Smooth muscle cell (in vitro differentiated cells): ENCODE results near the gene KDSR. TPM values are rescaled to one million over a fixed set of nuclear protein-coding genes. Genes with fewer than 3 reads are reported as not detected.

Experiments
- DNase-seq: peaks from one replicate; lab custom pipeline; 2025; ENCODE audit not compliant: unreplicated experiment; lab: John Stamatoyannopoulos, UW
- H2AFZ ChIP-seq: fragments of 200-600 bp; sonication (generic); 2 replicates; pipeline ENCODE4 v1.6.0; 2016; ENCODE audit warnings: antibody characterized with exemption, low read depth, mild to moderate bottlenecking
- H3F3A ChIP-seq: fragments of 200-600 bp; sonication (generic); 2 replicates; pipeline ENCODE4 v1.6.0; 2017; ENCODE audit warnings: antibody characterized with exemption, low read depth
- H3K27ac ChIP-seq: fragments of 200-600 bp; sonication (generic); 2 replicates; pipeline ENCODE4 v1.5.1; 2016; ENCODE audit warnings: low read depth, mild to moderate bottlenecking
- H3K27me3 ChIP-seq: fragments of 200-600 bp; sonication (generic); 2 replicates; pipeline ENCODE4 v1.6.1; 2016; ENCODE audit warnings: low read depth, mild to moderate bottlenecking
- H3K36me3 ChIP-seq: fragments of 200-600 bp; sonication (generic); 2 replicates; pipeline ENCODE4 v1.5.1; 2016; ENCODE audit warnings: low read depth
- H3K4me1 ChIP-seq: fragments of 200-600 bp; sonication (generic); 2 replicates; pipeline ENCODE4 v1.5.1; 2016; ENCODE audit warnings: low read depth
- H3K4me2 ChIP-seq: fragments of 200-600 bp; sonication (generic); 2 replicates; pipeline ENCODE4 v1.6.0; 2016; ENCODE audit warnings: mild to moderate bottlenecking
- H3K4me3 ChIP-seq: fragments of 200-600 bp; sonication (generic); 2 replicates; pipeline ENCODE4 v1.5.1; 2016; ENCODE audit warnings: mild to moderate bottlenecking
- H3K79me2 ChIP-seq: fragments of 200-600 bp; sonication (generic); 2 replicates; pipeline ENCODE4 v1.6.0; 2016; ENCODE audit warnings: low read depth, mild to moderate bottlenecking
- H3K9ac ChIP-seq: fragments of 200-600 bp; sonication (generic); 2 replicates; pipeline ENCODE4 v1.6.0; 2016; ENCODE audit warnings: low read depth
- H3K9me3 ChIP-seq: fragments of 200-600 bp; sonication (generic); replicated peaks from 2 replicates; pipeline ENCODE4 v1.5.1; 2016; ENCODE audit warnings: low read depth
- H4K20me1 ChIP-seq: fragments of 200-600 bp; sonication (generic); 2 replicates; pipeline ENCODE4 v1.6.0; 2016; ENCODE audit warnings: low read depth
- CTCF ChIP-seq: fragments of 200-600 bp; sonication (generic); IDR thresholded peaks from 2 replicates; pipeline ENCODE4 v1.5.1; 2017; ENCODE audit warnings: borderline replicate concordance, mild to moderate bottlenecking, antibody characterized with exemption; ENCODE audit not compliant: insufficient read depth, poor library complexity, severe bottlenecking
- WGBS: methylation state at CpG from one replicate; pipeline ENCODE4 v1.1.7; 2016; ENCODE audit warnings: low lambda C conversion rate; 5-methylcytosine and 5-hydroxymethylcytosine counted together
- polyA plus RNA-seq: library from polyadenylated mRNA; unstranded; fragments of >200 nt; fragmentation: Nextera tagmentation; extraction: Ambion mirVana; gene quantifications from 2 replicates; pipeline ENCODE4 v1.2.1, GENCODE V29; 2016
- total RNA-seq: library from RNA; depleted of rRNA; stranded (reverse); fragments of >200 nt; gene quantifications from 2 replicates; pipeline ENCODE4 v1.2.3, GENCODE V29; 2014

KDSR gene
- total and polyA plus RNA-seq, 2 experiments from 2014 or later = 34.5 to 47.4 TPM

- no peak for TF ChIP-seq CTCF
- no peak overlapping the region for H3K9ac ChIP-seq
- H3K4me3 ChIP-seq = no peak overlapping the region
- 95% methylated on average over 3 of the region's 3 CpGs for WGBS
- no peaks in the 10 kb centered on the region for H3K79me2 ChIP-seq
- H4K20me1 ChIP-seq = no peaks in the 10 kb centered on the region
- no peak overlapping the region for H2AFZ ChIP-seq
- H3K4me2 ChIP-seq = no peak overlapping the region
- H3K27me3 ChIP-seq = no peaks in the 10 kb centered on the region
- H3K27ac ChIP-seq = no peak overlapping the region
- DNase-seq = no peak
- H3K36me3 ChIP-seq = no peaks in the 10 kb centered on the region
- no peaks in the 10 kb centered on the region for H3K9me3 ChIP-seq
- no peaks in the 10 kb centered on the region for H3K4me1 ChIP-seq
- H3F3A ChIP-seq = no peaks in the 10 kb centered on the region
These were observed 63.5 kb downstream of the KDSR start for GRCh38 chr18:63303547-63303946.

- no peaks in the 10 kb centered on the region for H3F3A ChIP-seq
- H2AFZ ChIP-seq = no peak overlapping the region
- no peaks in the 10 kb centered on the region for H3K27me3 ChIP-seq
- no peak overlapping the region for H3K4me3 ChIP-seq
- H4K20me1 ChIP-seq = no peaks in the 10 kb centered on the region
- H3K9me3 ChIP-seq = no peaks in the 10 kb centered on the region
- DNase-seq = no peak
- H3K4me1 ChIP-seq = no peaks in the 10 kb centered on the region
- no peaks in the 10 kb centered on the region for H3K36me3 ChIP-seq
- no peak overlapping the region for H3K9ac ChIP-seq
- H3K4me2 ChIP-seq = no peak overlapping the region
- 85% methylated on average over 5 of the region's 5 CpGs for WGBS
- no peak for TF ChIP-seq CTCF
- no peaks in the 10 kb centered on the region for H3K79me2 ChIP-seq
- H3K27ac ChIP-seq = no peak overlapping the region
These were observed 64.2 kb downstream of the KDSR start for GRCh38 chr18:63302636-63303405.

- H3K27ac ChIP-seq = no peak overlapping the region
- no peaks in the 10 kb centered on the region for H3F3A ChIP-seq
- H3K36me3 ChIP-seq = no peaks in the 10 kb centered on the region
- no peak for DNase-seq
- H3K79me2 ChIP-seq = no peaks in the 10 kb centered on the region
- no peaks in the 10 kb centered on the region for H3K9me3 ChIP-seq
- 79% methylated on average over 4 of the region's 4 CpGs for WGBS
- H3K9ac ChIP-seq = no peak overlapping the region
- no peak overlapping the region for H3K4me3 ChIP-seq
- no peaks in the 10 kb centered on the region for H3K4me1 ChIP-seq
- H3K27me3 ChIP-seq = no peaks in the 10 kb centered on the region
- H2AFZ ChIP-seq = no peak overlapping the region
- no peaks in the 10 kb centered on the region for H4K20me1 ChIP-seq
- TF ChIP-seq CTCF = no peak
- H3K4me2 ChIP-seq = no peak overlapping the region
These were observed 64.8 kb downstream of the KDSR start for GRCh38 chr18:63302220-63302619.

- H3K36me3 ChIP-seq = no peaks in the 10 kb centered on the region
- no peaks in the 10 kb centered on the region for H4K20me1 ChIP-seq
- no peak overlapping the region for H3K27ac ChIP-seq
- no peak overlapping the region for H3K9ac ChIP-seq
- H3K4me3 ChIP-seq = no peak overlapping the region
- no peaks in the 10 kb centered on the region for H3K4me1 ChIP-seq
- no peak overlapping the region for H3K4me2 ChIP-seq
- DNase-seq = no peak
- no peaks in the 10 kb centered on the region for H3K79me2 ChIP-seq
- no peaks in the 10 kb centered on the region for H3K27me3 ChIP-seq
- H3F3A ChIP-seq = no peaks in the 10 kb centered on the region
- H2AFZ ChIP-seq = no peak overlapping the region
- 90% methylated on average over 9 of the region's 9 CpGs for WGBS
- TF ChIP-seq CTCF = no peak
- H3K9me3 ChIP-seq = no peaks in the 10 kb centered on the region
These were observed 65.6 kb downstream of the KDSR start for GRCh38 chr18:63301434-63301833.
